DND-41 (cell line): ENCODE results near the gene HOXD10.
A peak's percentile ranks its signal among the peaks of the same experiment; 100 is the strongest.

ENCODE experiments used
- ATAC-seq: fragments of 200-7000 bp; cut with Tn5 transposase; 3 replicates; pipeline ENCODE4 v1.9.1; 2021; ENCODE audit warnings: low read depth; ENCODE audit not compliant: insufficient read depth
- DNase-seq: peaks from one replicate; pipeline ENCODE4 v3.0.0-alpha.2; 2020
- H2AFZ ChIP-seq: 2 replicates; pipeline ENCODE4 v1.6.0; 2012; ENCODE audit warnings: low read depth, low read length
- H3K27ac ChIP-seq: 2 replicates; pipeline ENCODE4 v1.5.1; 2012; ENCODE audit warnings: low read length, inconsistent platforms
- H3K27me3 ChIP-seq: fragments of 200-600 bp; sonication (generic); 2 replicates; pipeline ENCODE4 v1.6.0; 2012; ENCODE audit warnings: low read length, mild to moderate bottlenecking, inconsistent platforms; ENCODE audit not compliant: insufficient read depth, poor library complexity
- H3K36me3 ChIP-seq: 2 replicates; pipeline ENCODE4 v1.5.1; 2012; ENCODE audit warnings: low read length, inconsistent platforms; ENCODE audit not compliant: insufficient read depth
- H3K4me1 ChIP-seq: 2 replicates; pipeline ENCODE4 v1.5.1; 2012; ENCODE audit warnings: mild to moderate bottlenecking, low read length; ENCODE audit not compliant: insufficient read depth
- H3K4me2 ChIP-seq: 2 replicates; pipeline ENCODE4 v1.6.0; 2012; ENCODE audit warnings: mild to moderate bottlenecking, moderate library complexity, low read length, inconsistent platforms; ENCODE audit not compliant: insufficient read depth
- H3K4me3 ChIP-seq, 2 experiments: fragments of 200-600 bp in 1 of 2; shearing (Covaris generic) in 1 of 2; 2 replicates each; pipeline ENCODE4 v1.5.1; 2012 to 2016; ENCODE audit warnings: inconsistent platforms in 2 of 2, low read length in 2 of 2, mild to moderate bottlenecking in 2 of 2, low read depth in 1 of 2, moderate library complexity in 1 of 2
- H3K79me2 ChIP-seq: 2 replicates; pipeline ENCODE4 v1.6.0; 2012; ENCODE audit warnings: low read length, inconsistent platforms; ENCODE audit not compliant: insufficient read depth
- H3K9ac ChIP-seq: 2 replicates; pipeline ENCODE4 v1.6.0; 2012; ENCODE audit warnings: low read depth, mild to moderate bottlenecking, inconsistent platforms, low read length, moderate library complexity
- H3K9me3 ChIP-seq: 2 replicates; pipeline ENCODE4 v1.5.1; 2012; ENCODE audit warnings: low read length, moderate library complexity, mild to moderate bottlenecking, inconsistent platforms; ENCODE audit not compliant: insufficient read depth, severe bottlenecking
- H4K20me1 ChIP-seq: 2 replicates; pipeline ENCODE4 v1.6.0; 2012; ENCODE audit warnings: low read length; ENCODE audit not compliant: insufficient read depth
- CTCF ChIP-seq: IDR thresholded peaks from 2 replicates; pipeline ENCODE4 v1.5.1; 2012; ENCODE audit warnings: borderline replicate concordance, low read length, moderate library complexity, mild to moderate bottlenecking; ENCODE audit not compliant: poor library complexity, severe bottlenecking; ENCODE audit errors: extremely low read depth
- EZH2 ChIP-seq: IDR thresholded peaks from 3 replicates; pipeline ENCODE4 v1.6.1; 2012; ENCODE audit warnings: borderline replicate concordance, low read depth, mild to moderate bottlenecking, moderate library complexity, low read length, inconsistent platforms; ENCODE audit not compliant: severe bottlenecking

Gene HOXD10

GRCh38 chr2:176140513-176141317, 24.1 kb downstream of the HOXD10 start:
- no peaks in the 10 kb centered on the region for H4K20me1 ChIP-seq
- no peaks in the 10 kb centered on the region for H3K36me3 ChIP-seq
- ATAC-seq, result peak; percentile 99
- peak overlapping the region in 1 of 2 experiments; percentile 46; a peak in 2 of 4 replicates for H3K4me3 ChIP-seq
- H3K79me2 ChIP-seq, result no peaks in the 10 kb centered on the region
- H3K27me3 ChIP-seq, result no peaks in the 10 kb centered on the region
- TF ChIP-seq CTCF (peak; percentile 97), EZH2 (no peak)
- no peaks in the 10 kb centered on the region for H3K9me3 ChIP-seq
- DNase-seq, result peak; percentile 83
- H3K4me2 ChIP-seq, result peak overlapping the region; percentile 72
- peaks cover 12% of the 10 kb centered on the region for H3K4me1 ChIP-seq
- peak overlapping the region; percentile 79 for H2AFZ ChIP-seq
- no peak overlapping the region; the same call in 1 of the 2 replicates for H3K27ac ChIP-seq
- peak overlapping the region; percentile 32 for H3K9ac ChIP-seq

- H3K9ac ChIP-seq, result no peak overlapping the region
- no peaks in the 10 kb centered on the region for H4K20me1 ChIP-seq
- ATAC-seq (no peak), DNase-seq (no peak)
- H3K27me3 ChIP-seq, result no peaks in the 10 kb centered on the region
- no peaks in the 10 kb centered on the region for H3K9me3 ChIP-seq
- TF ChIP-seq CTCF (no peak), EZH2 (no peak)
- H3K27ac ChIP-seq, result no peak overlapping the region
- no peak overlapping the region for H3K4me2 ChIP-seq
- no peak overlapping the region for H2AFZ ChIP-seq
- no peaks in the 10 kb centered on the region for H3K36me3 ChIP-seq
- no peak overlapping the region for H3K4me3 ChIP-seq
- H3K4me1 ChIP-seq, result peaks cover 12% of the 10 kb centered on the region
- H3K79me2 ChIP-seq, result no peaks in the 10 kb centered on the region
Observed at GRCh38 chr2:176142281-176142680, 25.7 kb downstream of the HOXD10 start.

GRCh38 chr2:176145085-176145969, 28.7 kb downstream of the HOXD10 start:
- H3K4me2 ChIP-seq, result no peak overlapping the region
- no peaks in the 10 kb centered on the region for H3K27me3 ChIP-seq
- no peaks in the 10 kb centered on the region for H3K36me3 ChIP-seq
- H3K27ac ChIP-seq, result no peak overlapping the region
- H3K9ac ChIP-seq, result no peak overlapping the region
- no peaks in the 10 kb centered on the region for H4K20me1 ChIP-seq
- ATAC-seq (no peak), DNase-seq (no peak)
- TF ChIP-seq EZH2, result no peak
- no peak for TF ChIP-seq CTCF
- no peaks in the 10 kb centered on the region for H3K9me3 ChIP-seq
- H3K4me1 ChIP-seq, result peaks cover 8% of the 10 kb centered on the region
- no peak overlapping the region for H2AFZ ChIP-seq
- no peak overlapping the region for H3K4me3 ChIP-seq
- H3K79me2 ChIP-seq, result no peaks in the 10 kb centered on the region
